Keratinocyte (primary cell): Measurements from ENCODE around the gene ASMT. TPM values are rescaled to one million over a fixed set of nuclear protein-coding genes. Genes with fewer than 3 reads are reported as not detected.

Source experiments
- DNase-seq: peaks from one replicate; pipeline ENCODE4 v3.0.0-alpha.2; 2011; ENCODE audit warnings: low read depth, missing footprints, low spot score
- FAIRE-seq: peaks from 2 replicates; lab custom pipeline; 2011; peaks lifted over from hg19 to GRCh38; lab: Jason Lieb, UNC
- H2AFZ ChIP-seq: 2 replicates; pipeline ENCODE4 v1.6.0; 2012; ENCODE audit warnings: low read length, control low read depth, inconsistent platforms; ENCODE audit not compliant: control insufficient read depth
- H3K27ac ChIP-seq: 2 replicates; pipeline ENCODE4 v1.5.1; 2011; ENCODE audit warnings: low read length; ENCODE audit not compliant: control insufficient read depth, insufficient read depth
- H3K27me3 ChIP-seq: 3 replicates; pipeline ENCODE4 v1.6.0; 2011; ENCODE audit warnings: low read length; ENCODE audit not compliant: control insufficient read depth, insufficient read depth; ENCODE audit errors: extremely low read depth
- H3K36me3 ChIP-seq, 2 experiments: 2 replicates in 1 of 2; 3 replicates in 1 of 2; pipeline ENCODE4 v1.5.1; 2011; ENCODE audit warnings: low read length in 2 of 2, mild to moderate bottlenecking in 1 of 2; ENCODE audit not compliant: control insufficient read depth in 2 of 2, insufficient read depth in 2 of 2; ENCODE audit errors: extremely low read depth in 1 of 2
- H3K4me1 ChIP-seq: 3 replicates; pipeline ENCODE4 v1.5.1; 2011; ENCODE audit warnings: low read length; ENCODE audit not compliant: control insufficient read depth, insufficient read depth; ENCODE audit errors: extremely low read depth
- H3K4me2 ChIP-seq: 3 replicates; pipeline ENCODE4 v1.6.0; 2011; ENCODE audit warnings: low read depth, low read length; ENCODE audit not compliant: control insufficient read depth, insufficient read depth; ENCODE audit errors: extremely low read depth
- H3K4me3 ChIP-seq, 3 experiments: fragments of 200-600 bp in 1 of 3; sonication (generic) in 1 of 3; 2 replicates in 2 of 3; 3 replicates in 1 of 3; pipeline ENCODE4 v1.5.1; 2011 to 2016; ENCODE audit warnings: low read length in 3 of 3, mild to moderate bottlenecking in 3 of 3, control low read depth in 2 of 3, inconsistent platforms in 1 of 3, low read depth in 1 of 3, mixed read lengths in 1 of 3, mixed run types in 1 of 3, moderate library complexity in 1 of 3; ENCODE audit not compliant: control insufficient read depth in 2 of 3, insufficient read depth in 2 of 3; ENCODE audit errors: extremely low read depth in 1 of 3
- H3K79me2 ChIP-seq: 2 replicates; pipeline ENCODE4 v1.6.0; 2012; ENCODE audit warnings: low read length; ENCODE audit not compliant: control insufficient read depth, insufficient read depth
- H3K9ac ChIP-seq: 3 replicates; pipeline ENCODE4 v1.6.0; 2011; ENCODE audit warnings: low read length; ENCODE audit not compliant: control insufficient read depth, insufficient read depth; ENCODE audit errors: extremely low read depth
- H3K9me1 ChIP-seq: 3 replicates; pipeline ENCODE4 v1.6.0; 2011; ENCODE audit warnings: low read length; ENCODE audit not compliant: control insufficient read depth, insufficient read depth; ENCODE audit errors: extremely low read depth
- H3K9me3 ChIP-seq: 2 replicates; pipeline ENCODE4 v1.5.1; 2012; ENCODE audit warnings: low read depth, low read length; ENCODE audit not compliant: control insufficient read depth
- H4K20me1 ChIP-seq: 3 replicates; pipeline ENCODE4 v1.6.0; 2011; ENCODE audit warnings: low read length; ENCODE audit not compliant: control insufficient read depth, insufficient read depth; ENCODE audit errors: extremely low read depth
- EZH2 ChIP-seq: IDR thresholded peaks from one replicate; pipeline ENCODE4 v1.6.1; 2012; ENCODE audit warnings: inconsistent platforms, mild to moderate bottlenecking, low read length, moderate library complexity
- dilution Hi-C: fragments of 300-500 bp; cut with MboI; formaldehyde crosslinking; loops from one replicate; pipeline ENCODE4 v1.7.0; 2020; ENCODE audit warnings: low sequenced_read_pairs; ENCODE audit not compliant: extremely low pct_ligation_motif_present
- polyA plus RNA-seq, 5 experiments: library from polyadenylated mRNA; depleted of rRNA in 3 of 5; stranded (reverse) in 3 of 5; stranded (forward) in 1 of 5; unstranded in 1 of 5; fragments of >200 nt; gene quantifications; 1 replicate in 1 of 5; 2 replicates in 3 of 5; 3 replicates in 1 of 5; pipeline versions ENCODE4 v1.2.1 to v1.2.3, GENCODE V29; 2011 to 2012; ENCODE audit warnings: missing spikeins in 2 of 5, low read depth in 1 of 5, low replicate concordance in 1 of 5
- TF ChIP-seq, protein P1 (sequence below), 3 experiments: IDR thresholded peaks in 1 of 3; conservative IDR thresholded peaks in 1 of 3; optimal IDR thresholded peaks in 1 of 3; 2 replicates in 2 of 3; 3 replicates in 1 of 3; pipeline versions ENCODE3 to v1.5.1; 2011; ENCODE audit warnings: low read length in 3 of 3, mild to moderate bottlenecking in 3 of 3, moderate library complexity in 2 of 3, control low read depth in 1 of 3, inconsistent platforms in 1 of 3; ENCODE audit not compliant: insufficient read depth in 2 of 3; ENCODE audit errors: extremely low read depth in 1 of 3

ASMT gene
- polyA plus RNA-seq, 1 donor (not counting 4 experiments of a cell fraction or from before 2014, with no cell fraction given): not detected

DNA sequence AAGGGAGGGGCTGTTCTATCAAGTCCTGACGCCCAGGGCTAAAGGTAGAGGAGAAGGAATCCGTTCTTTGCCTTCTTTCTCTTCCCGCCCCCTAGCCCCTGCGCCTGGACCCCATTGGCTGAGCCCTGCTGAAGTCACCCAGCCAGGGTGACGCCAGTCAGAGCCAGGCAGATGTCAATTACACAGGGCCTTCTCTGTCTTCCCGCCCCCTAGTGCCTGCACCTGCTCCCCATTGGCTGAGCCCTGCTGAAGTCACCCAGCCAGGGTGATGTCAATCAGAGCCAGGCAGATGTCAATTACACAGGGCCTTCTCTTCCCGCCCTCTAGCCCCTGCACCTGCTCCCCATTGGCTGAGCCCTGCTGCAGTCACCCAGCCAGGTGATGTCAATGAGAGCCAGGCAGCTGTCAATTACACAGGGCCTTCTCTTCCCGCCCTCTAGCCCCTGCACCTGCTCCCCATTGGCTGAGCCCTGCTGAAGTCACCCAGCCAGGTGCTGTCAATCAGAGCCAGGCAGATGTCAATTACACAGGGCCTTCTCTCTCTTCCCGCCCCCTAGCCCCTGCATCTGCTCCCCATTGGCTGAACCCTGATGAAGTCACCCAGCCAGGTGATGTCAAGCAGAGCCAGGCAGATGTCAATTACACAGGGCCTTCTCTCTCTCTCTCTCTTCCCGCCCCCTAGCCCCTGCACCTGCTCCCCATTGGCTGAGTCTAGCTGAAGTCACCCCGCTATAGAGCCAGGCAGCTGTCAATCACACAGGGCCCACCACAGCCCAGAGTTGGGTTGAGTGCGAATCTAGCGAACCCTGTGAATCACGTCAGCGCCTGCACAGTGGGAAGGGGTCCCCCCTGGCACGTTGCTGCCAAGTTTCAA, 46.4 kb downstream of the ASMT start:
- no peak overlapping the region for H3K4me3 ChIP-seq

DNA sequence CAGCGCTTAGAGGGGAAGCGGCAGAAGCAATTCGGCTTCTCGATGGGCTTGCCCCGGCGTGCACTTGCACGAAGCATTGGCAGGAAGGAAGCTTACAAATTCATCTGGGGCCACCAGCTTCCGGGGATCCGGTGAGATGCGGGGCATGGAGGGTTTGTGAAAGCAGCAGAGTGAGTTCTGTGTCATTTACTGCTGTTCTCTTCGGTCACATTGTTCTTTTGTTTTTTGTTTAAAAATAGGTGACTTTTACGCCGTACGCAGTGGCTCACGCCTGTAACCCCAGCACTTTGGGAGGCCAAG, 47.0 kb downstream of the ASMT start:
- no peak overlapping the region for H2AFZ ChIP-seq
- TF ChIP-seq EZH2: no peak
- TF ChIP-seq, protein P1, sequence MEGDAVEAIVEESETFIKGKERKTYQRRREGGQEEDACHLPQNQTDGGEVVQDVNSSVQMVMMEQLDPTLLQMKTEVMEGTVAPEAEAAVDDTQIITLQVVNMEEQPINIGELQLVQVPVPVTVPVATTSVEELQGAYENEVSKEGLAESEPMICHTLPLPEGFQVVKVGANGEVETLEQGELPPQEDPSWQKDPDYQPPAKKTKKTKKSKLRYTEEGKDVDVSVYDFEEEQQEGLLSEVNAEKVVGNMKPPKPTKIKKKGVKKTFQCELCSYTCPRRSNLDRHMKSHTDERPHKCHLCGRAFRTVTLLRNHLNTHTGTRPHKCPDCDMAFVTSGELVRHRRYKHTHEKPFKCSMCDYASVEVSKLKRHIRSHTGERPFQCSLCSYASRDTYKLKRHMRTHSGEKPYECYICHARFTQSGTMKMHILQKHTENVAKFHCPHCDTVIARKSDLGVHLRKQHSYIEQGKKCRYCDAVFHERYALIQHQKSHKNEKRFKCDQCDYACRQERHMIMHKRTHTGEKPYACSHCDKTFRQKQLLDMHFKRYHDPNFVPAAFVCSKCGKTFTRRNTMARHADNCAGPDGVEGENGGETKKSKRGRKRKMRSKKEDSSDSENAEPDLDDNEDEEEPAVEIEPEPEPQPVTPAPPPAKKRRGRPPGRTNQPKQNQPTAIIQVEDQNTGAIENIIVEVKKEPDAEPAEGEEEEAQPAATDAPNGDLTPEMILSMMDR (optimal IDR thresholded peaks at IDR 0.05 in 1 of 3, IDR thresholded peaks at IDR 0.05 in 1 of 3, conservative IDR thresholded peaks at IDR 0.05 in 1 of 3; ENCODE audit: extremely low read depth in 1 of 3, insufficient read depth in 2 of 3, low read length in 3 of 3): no peak
- H3K9me3 ChIP-seq: no peaks in the 10 kb centered on the region
- H4K20me1 ChIP-seq: no peaks in the 10 kb centered on the region
- H3K9me1 ChIP-seq: no peaks in the 10 kb centered on the region
- no peaks in the 10 kb centered on the region for H3K36me3 ChIP-seq
- no peaks in the 10 kb centered on the region for H3K27me3 ChIP-seq
- no peak overlapping the region for H3K27ac ChIP-seq
- no peak overlapping the region for H3K4me2 ChIP-seq
- FAIRE-seq: no peak
- no peak overlapping the region for H3K4me3 ChIP-seq
- DNase-seq: no peak
- H3K9ac ChIP-seq: no peak overlapping the region
- H3K4me1 ChIP-seq: peaks cover 13% of the 10 kb centered on the region
- no peaks in the 10 kb centered on the region for H3K79me2 ChIP-seq
- dilution Hi-C loops: no loop called here

More for the DNA sequence above, 46.4 kb downstream of the ASMT start:
- Histone ChIP-seq H2AFZ (no peak overlapping the region), H3K9ac (no peak overlapping the region), H4K20me1 (no peaks in the 10 kb centered on the region), H3K36me3 (no peaks in the 10 kb centered on the region), H3K27ac (no peak overlapping the region), H3K9me1 (no peaks in the 10 kb centered on the region), H3K79me2 (no peaks in the 10 kb centered on the region), H3K4me1 (peaks cover 13% of the 10 kb centered on the region), H3K27me3 (no peaks in the 10 kb centered on the region), H3K4me2 (no peak overlapping the region), H3K9me3 (no peaks in the 10 kb centered on the region)
- TF ChIP-seq EZH2: no peak
- TF ChIP-seq, protein P1 (optimal IDR thresholded peaks at IDR 0.05 in 1 of 3, IDR thresholded peaks at IDR 0.05 in 1 of 3, conservative IDR thresholded peaks at IDR 0.05 in 1 of 3; ENCODE audit: extremely low read depth in 1 of 3, insufficient read depth in 2 of 3, low read length in 3 of 3): no peak
- dilution Hi-C loops: no loop called here
- no peak for DNase-seq
- no peak for FAIRE-seq
